Measurements from ENCODE around the gene MAFF. TPM values are rescaled to one million over a fixed set of nuclear protein-coding genes. Genes with fewer than 3 reads are reported as not detected.

The MAFF gene
- total RNA-seq, 4 donors from 2014 or later = 26.2 to 182 (median 54.3) TPM

DNA sequence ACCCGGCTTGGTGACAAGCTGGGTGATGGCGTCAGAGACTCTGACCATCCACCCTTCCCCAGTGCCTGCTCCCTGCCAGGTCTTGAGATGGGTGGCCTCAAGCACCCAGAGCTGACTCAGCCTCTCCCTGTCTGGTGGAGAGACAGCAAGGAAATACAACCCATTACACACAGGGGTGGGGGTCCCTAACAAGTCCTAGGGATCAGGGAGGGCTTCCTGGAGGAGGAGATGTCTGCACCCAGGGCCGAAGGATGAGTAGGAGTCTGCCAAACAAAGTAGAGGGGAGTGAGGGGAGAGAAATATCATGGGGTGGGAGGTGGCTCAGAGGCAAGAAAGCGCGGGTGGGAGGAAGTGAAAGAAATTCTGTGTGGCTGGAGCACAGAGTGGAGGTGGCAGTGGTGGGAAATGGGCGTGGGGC, 6.8 kb downstream of the MAFF start:
- H3K27ac ChIP-seq (replicated peaks in 1 of 4) = no peak overlapping the region
- H3K27me3 ChIP-seq = no peaks in the 10 kb centered on the region
- 79% methylated on average over 5 of the region's 6 CpGs for WGBS
- TF ChIP-seq, protein P1, sequence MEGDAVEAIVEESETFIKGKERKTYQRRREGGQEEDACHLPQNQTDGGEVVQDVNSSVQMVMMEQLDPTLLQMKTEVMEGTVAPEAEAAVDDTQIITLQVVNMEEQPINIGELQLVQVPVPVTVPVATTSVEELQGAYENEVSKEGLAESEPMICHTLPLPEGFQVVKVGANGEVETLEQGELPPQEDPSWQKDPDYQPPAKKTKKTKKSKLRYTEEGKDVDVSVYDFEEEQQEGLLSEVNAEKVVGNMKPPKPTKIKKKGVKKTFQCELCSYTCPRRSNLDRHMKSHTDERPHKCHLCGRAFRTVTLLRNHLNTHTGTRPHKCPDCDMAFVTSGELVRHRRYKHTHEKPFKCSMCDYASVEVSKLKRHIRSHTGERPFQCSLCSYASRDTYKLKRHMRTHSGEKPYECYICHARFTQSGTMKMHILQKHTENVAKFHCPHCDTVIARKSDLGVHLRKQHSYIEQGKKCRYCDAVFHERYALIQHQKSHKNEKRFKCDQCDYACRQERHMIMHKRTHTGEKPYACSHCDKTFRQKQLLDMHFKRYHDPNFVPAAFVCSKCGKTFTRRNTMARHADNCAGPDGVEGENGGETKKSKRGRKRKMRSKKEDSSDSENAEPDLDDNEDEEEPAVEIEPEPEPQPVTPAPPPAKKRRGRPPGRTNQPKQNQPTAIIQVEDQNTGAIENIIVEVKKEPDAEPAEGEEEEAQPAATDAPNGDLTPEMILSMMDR (IDR thresholded peaks at IDR 0.05) = no peak
- TF ChIP-seq POLR2A (IDR thresholded peaks at IDR 0.05; ENCODE audit: low read depth) (no peak), EP300 (IDR thresholded peaks at IDR 0.05) (no peak), POLR2AphosphoS5 (IDR thresholded peaks at IDR 0.05) (no peak)
- intact Hi-C loops (cut with DNase I) = no loop called here
- no peaks in the 10 kb centered on the region for H3K9me3 ChIP-seq
- no peak for DNase-seq (ENCODE audit: extremely low spot score)
- no peak overlapping the region for H3K4me3 ChIP-seq
- peaks cover 17 to 39% (median 32%) of the 10 kb centered on the region in 4 donors for H3K4me1 ChIP-seq
- H3K36me3 ChIP-seq = peaks cover 0 to 3% (median 0%) of the 10 kb centered on the region in 4 donors

DNA sequence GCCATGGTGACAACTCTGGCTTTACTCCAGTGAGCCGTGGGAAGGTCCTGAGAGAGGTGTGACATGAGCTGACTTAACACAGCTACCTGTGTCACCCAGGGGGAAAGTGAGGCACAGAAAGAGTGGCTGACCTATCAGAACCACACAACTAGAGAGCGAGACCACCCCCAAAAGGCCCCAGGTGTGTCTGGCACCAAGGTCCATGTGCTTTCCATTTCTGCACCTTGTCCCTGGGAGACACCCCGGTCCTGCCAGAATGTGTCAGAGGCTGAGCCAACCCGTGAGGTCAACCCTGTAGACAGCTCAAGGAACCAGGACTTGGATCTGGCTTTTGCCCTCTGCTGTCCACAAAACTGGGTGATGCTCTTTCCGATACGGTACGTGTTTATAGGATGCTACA, 9.8 kb downstream of the MAFF start:
- Histone ChIP-seq H3K36me3 (peaks cover 0 to 22% (median 11%) of the 10 kb centered on the region in 4 donors), H3K4me1 (peaks cover 15 to 31% (median 22%) of the 10 kb centered on the region in 4 donors), H3K27ac (replicated peaks in 1 of 4) (no peak overlapping the region), H3K27me3 (no peaks in the 10 kb centered on the region), H3K4me3 (no peak overlapping the region), H3K9me3 (no peaks in the 10 kb centered on the region)
- TF ChIP-seq EP300 (IDR thresholded peaks at IDR 0.05) (no peak), POLR2A (IDR thresholded peaks at IDR 0.05; ENCODE audit: low read depth) (no peak), POLR2AphosphoS5 (IDR thresholded peaks at IDR 0.05) (no peak)
- TF ChIP-seq, protein P1 (IDR thresholded peaks at IDR 0.05) = no peak
- no peak for DNase-seq (ENCODE audit: extremely low spot score)
- intact Hi-C loops (cut with DNase I) = no loop called here
- WGBS = 95% methylated on average over 6 of the region's 7 CpGs

- intact Hi-C loops (cut with DNase I) = no loop called here
- H3K27me3 ChIP-seq = no peaks in the 10 kb centered on the region
- no peak overlapping the region for H3K27ac ChIP-seq (replicated peaks in 1 of 4)
- H3K4me3 ChIP-seq = no peak overlapping the region
- DNase-seq (ENCODE audit: extremely low spot score) = no peak
- H3K9me3 ChIP-seq = no peaks in the 10 kb centered on the region
- 80% methylated on average over 2 of the region's 2 CpGs for WGBS
- TF ChIP-seq POLR2AphosphoS5 (IDR thresholded peaks at IDR 0.05) (no peak), POLR2A (IDR thresholded peaks at IDR 0.05; ENCODE audit: low read depth) (no peak), EP300 (IDR thresholded peaks at IDR 0.05) (no peak)
- TF ChIP-seq, protein P1 (IDR thresholded peaks at IDR 0.05) = no peak
- H3K36me3 ChIP-seq = peaks cover 0 to 22% (median 12%) of the 10 kb centered on the region in 4 donors
- peaks cover 15 to 31% (median 22%) of the 10 kb centered on the region in 4 donors for H3K4me1 ChIP-seq
These were observed 10.6 kb downstream of the MAFF start for GRCh38 chr22:38212442-38212841.

DNA sequence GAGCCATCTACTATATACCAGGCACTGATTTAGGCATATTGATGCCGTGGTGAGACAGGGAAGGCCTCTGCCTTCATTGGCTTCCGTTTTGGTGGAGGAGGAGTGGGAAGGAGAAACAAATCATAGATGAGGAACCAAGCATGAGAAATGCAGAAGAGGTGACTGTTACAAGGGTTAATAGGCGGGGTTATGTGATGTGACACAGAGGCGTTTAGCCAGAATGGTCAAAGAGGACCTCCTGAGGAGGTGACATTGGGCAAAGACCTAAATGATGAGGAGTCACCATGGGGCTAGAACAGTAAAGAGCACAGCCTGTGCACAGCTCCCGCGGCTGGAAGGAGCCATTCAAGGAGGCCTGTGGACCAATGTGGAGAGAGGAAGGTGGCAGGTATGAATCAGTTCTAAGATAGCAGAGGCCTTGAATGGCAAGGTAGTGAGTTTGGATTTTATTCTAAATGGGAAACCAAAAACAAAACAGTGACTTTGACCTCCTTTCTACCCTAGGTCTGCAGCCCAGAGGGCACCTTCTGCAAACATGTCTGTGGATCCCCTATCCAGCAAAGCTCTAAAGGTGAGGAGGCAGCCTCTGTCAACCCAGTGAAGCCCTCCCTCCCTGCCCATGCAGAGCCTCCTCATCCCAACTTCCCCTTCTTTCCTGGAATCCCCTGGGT, 11.7 kb downstream of the MAFF start:
- Histone ChIP-seq H3K27ac (replicated peaks in 1 of 4) (no peak overlapping the region), H3K27me3 (no peaks in the 10 kb centered on the region), H3K4me3 (no peak overlapping the region), H3K36me3 (peaks cover 0 to 22% (median 12%) of the 10 kb centered on the region in 4 donors), H3K4me1 (peaks cover 22 to 40% (median 31%) of the 10 kb centered on the region in 4 donors), H3K9me3 (no peaks in the 10 kb centered on the region)
- no peak for TF ChIP-seq EP300 (IDR thresholded peaks at IDR 0.05)
- no peak for TF ChIP-seq POLR2AphosphoS5 (IDR thresholded peaks at IDR 0.05)
- TF ChIP-seq, protein P1 (IDR thresholded peaks at IDR 0.05) = no peak
- TF ChIP-seq POLR2A (IDR thresholded peaks at IDR 0.05; ENCODE audit: low read depth) = no peak
- 85% methylated on average over 6 of the region's 6 CpGs for WGBS
- intact Hi-C loops (cut with DNase I) = no loop called here
- no peak for DNase-seq (ENCODE audit: extremely low spot score)

Data from esophagus muscularis mucosa (tissue), 4 donors.